GM12865 (cell line): ENCODE measurements around the gene UBE2U.

Experiments used
- DNase-seq: peaks from one replicate; pipeline ENCODE4 v3.0.0; 2010; ENCODE audit warnings: low read depth
- H3K4me3 ChIP-seq: 2 replicates; pipeline ENCODE4 v1.5.1; 2011; ENCODE audit warnings: mild to moderate bottlenecking, low read depth, low read length, control low read depth
- CTCF ChIP-seq: IDR thresholded peaks from 2 replicates; pipeline ENCODE4 v1.5.1; 2011; ENCODE audit warnings: low read length, control low read depth, low read depth, inconsistent platforms; ENCODE audit not compliant: insufficient read depth; ENCODE audit errors: missing control alignments

The UBE2U gene

GRCh38 chr1:64197076-64197475 lies 6.3 kb upstream of the UBE2U start:
- DNase-seq, result no peak
- no peak overlapping the region for H3K4me3 ChIP-seq
- no peak for TF ChIP-seq CTCF

- no peak for TF ChIP-seq CTCF
These were observed 4.3 kb upstream of the UBE2U start for GRCh38 chr1:64199154-64199553.

GRCh38 chr1:64200064-64200463 lies 3.4 kb upstream of the UBE2U start:
- TF ChIP-seq CTCF, result no peak
- H3K4me3 ChIP-seq, result no peak overlapping the region
- DNase-seq, result no peak

More at GRCh38 chr1:64199154-64199553, 4.3 kb upstream of the UBE2U start:
- DNase-seq, result no peak
- H3K4me3 ChIP-seq, result no peak overlapping the region

GRCh38 chr1:64209221-64209620 lies 5.8 kb downstream of the UBE2U start:
- DNase-seq, result no peak
- TF ChIP-seq CTCF, result no peak
- no peak overlapping the region for H3K4me3 ChIP-seq

GRCh38 chr1:64212031-64212430 lies 8.6 kb downstream of the UBE2U start:
- H3K4me3 ChIP-seq, result no peak overlapping the region
- TF ChIP-seq CTCF, result no peak
- DNase-seq, result no peak

GRCh38 chr1:64215576-64215975 lies 12.2 kb downstream of the UBE2U start:
- TF ChIP-seq CTCF, result no peak
- H3K4me3 ChIP-seq, result no peak overlapping the region
- no peak for DNase-seq

- no peak for DNase-seq
- no peak overlapping the region for H3K4me3 ChIP-seq
- TF ChIP-seq CTCF, result no peak
These were observed 16.8 kb downstream of the UBE2U start for GRCh38 chr1:64220241-64220640.
